NCI-H2196 treated with DMSO at 0.1 percent for 48 hours (cell line): ENCODE measurements around the gene NPR1.
"Not testable (repeated sequence)": the region's sequence is repeated elsewhere in the genome, so short reads cannot be mapped to it uniquely, and the experiment has no call there.

Experiments
- DNase-seq: peaks from one replicate; lab custom pipeline; 2025; ENCODE audit not compliant: unreplicated experiment; lab: John Stamatoyannopoulos, UW

The NPR1 gene

GRCh38 chr1:153723687-153724086, 45.2 kb downstream of the NPR1 start:
- no peak for DNase-seq

- not testable (repeated sequence) for DNase-seq
Measured at GRCh38 chr1:153724634-153725033, 46.1 kb downstream of the NPR1 start.

GRCh38 chr1:153727463-153728304, 49.2 kb downstream of the NPR1 start, which contains the start of gene INTS3:
INTS3 (plus strand) TSS chr1:153728050; CDS start chr1:153728635, 585 bp downstream.
- DNase-seq = peak; percentile 99

GRCh38 chr1:153728305-153729066, 50.0 kb downstream of the NPR1 start:
- DNase-seq = peak; percentile 15

- no peak for DNase-seq
Measured at GRCh38 chr1:153730468-153730988, 52.0 kb downstream of the NPR1 start.

- no peak for DNase-seq
Measured at GRCh38 chr1:153733970-153734369, 55.5 kb downstream of the NPR1 start.

- DNase-seq = no peak
Measured at GRCh38 chr1:153734396-153735089, 56.1 kb downstream of the NPR1 start.

- DNase-seq = no peak
Measured at GRCh38 chr1:153735090-153735420, 56.6 kb downstream of the NPR1 start.

- DNase-seq = no peak
Measured at GRCh38 chr1:153741986-153742385, 63.5 kb downstream of the NPR1 start.

- no peak for DNase-seq
Measured at GRCh38 chr1:153742411-153743142, 64.1 kb downstream of the NPR1 start.
